GM12878 (cell line): ENCODE results near the gene FAM227A.

Experiments used
- CTCF ChIP-seq, 3 experiments: IDR thresholded peaks in 2 of 3; conservative IDR thresholded peaks in 1 of 3; 2 replicates each; pipeline ENCODE4 v1.5.1; 2011; ENCODE audit warnings: low read depth in 3 of 3, low read length in 3 of 3, mild to moderate bottlenecking in 3 of 3, control low read depth in 2 of 3, moderate library complexity in 2 of 3, inconsistent platforms in 1 of 3, mixed read lengths in 1 of 3; ENCODE audit not compliant: control insufficient read depth in 2 of 3, insufficient read depth in 1 of 3; ENCODE audit errors: extremely low read depth in 1 of 3
- EZH2 ChIP-seq: IDR thresholded peaks from 2 replicates; pipeline ENCODE4 v1.6.1; 2012; ENCODE audit warnings: low read depth, mild to moderate bottlenecking, control low read depth, inconsistent platforms, low read length, borderline replicate concordance; ENCODE audit not compliant: control insufficient read depth
- MYC ChIP-seq: IDR thresholded peaks from 2 replicates; pipeline ENCODE4 v1.6.1; 2011; ENCODE audit warnings: mild to moderate bottlenecking, low read length, moderate library complexity, inconsistent platforms; ENCODE audit not compliant: insufficient read depth, insufficient replicate concordance, insufficient read length, severe bottlenecking
- NRF1 ChIP-seq: conservative IDR thresholded peaks from 2 replicates; pipeline ENCODE4 v1.6.1; 2011; ENCODE audit warnings: mild to moderate bottlenecking, low read depth, low read length, improper control_type of control experiment
- REST ChIP-seq: IDR thresholded peaks from 2 replicates; pipeline ENCODE4 v1.6.1; 2012; ENCODE audit warnings: mild to moderate bottlenecking, low read depth, low read length
- ZZZ3 ChIP-seq: IDR thresholded peaks from 2 replicates; pipeline ENCODE4 v1.6.1; 2011; ENCODE audit warnings: low read depth; ENCODE audit not compliant: control insufficient read depth, insufficient read length
- TF ChIP-seq, protein P1 (sequence below): fragments of 450-650 bp; formaldehyde crosslinking; IDR thresholded peaks from 2 replicates; pipeline ENCODE4 v1.4.0; 2020; ENCODE audit warnings: mild to moderate bottlenecking, moderate library complexity
- TF ChIP-seq, protein P2 (sequence below): fragments of 450-650 bp; IDR thresholded peaks from 2 replicates; pipeline ENCODE4 v1.6.1; 2017; ENCODE audit warnings: mild to moderate bottlenecking, low read depth, inconsistent platforms; ENCODE audit not compliant: poor library complexity, severe bottlenecking
- TF ChIP-seq, protein P3 (sequence below): IDR thresholded peaks from 2 replicates; pipeline ENCODE4 v1.6.1; 2011; ENCODE audit warnings: mild to moderate bottlenecking, low read depth, low read length, moderate library complexity; ENCODE audit not compliant: insufficient replicate concordance

GRCh38 chr22:38685761-38686160, 29.6 kb upstream of the FAM227A start:
- TF ChIP-seq, protein P1, sequence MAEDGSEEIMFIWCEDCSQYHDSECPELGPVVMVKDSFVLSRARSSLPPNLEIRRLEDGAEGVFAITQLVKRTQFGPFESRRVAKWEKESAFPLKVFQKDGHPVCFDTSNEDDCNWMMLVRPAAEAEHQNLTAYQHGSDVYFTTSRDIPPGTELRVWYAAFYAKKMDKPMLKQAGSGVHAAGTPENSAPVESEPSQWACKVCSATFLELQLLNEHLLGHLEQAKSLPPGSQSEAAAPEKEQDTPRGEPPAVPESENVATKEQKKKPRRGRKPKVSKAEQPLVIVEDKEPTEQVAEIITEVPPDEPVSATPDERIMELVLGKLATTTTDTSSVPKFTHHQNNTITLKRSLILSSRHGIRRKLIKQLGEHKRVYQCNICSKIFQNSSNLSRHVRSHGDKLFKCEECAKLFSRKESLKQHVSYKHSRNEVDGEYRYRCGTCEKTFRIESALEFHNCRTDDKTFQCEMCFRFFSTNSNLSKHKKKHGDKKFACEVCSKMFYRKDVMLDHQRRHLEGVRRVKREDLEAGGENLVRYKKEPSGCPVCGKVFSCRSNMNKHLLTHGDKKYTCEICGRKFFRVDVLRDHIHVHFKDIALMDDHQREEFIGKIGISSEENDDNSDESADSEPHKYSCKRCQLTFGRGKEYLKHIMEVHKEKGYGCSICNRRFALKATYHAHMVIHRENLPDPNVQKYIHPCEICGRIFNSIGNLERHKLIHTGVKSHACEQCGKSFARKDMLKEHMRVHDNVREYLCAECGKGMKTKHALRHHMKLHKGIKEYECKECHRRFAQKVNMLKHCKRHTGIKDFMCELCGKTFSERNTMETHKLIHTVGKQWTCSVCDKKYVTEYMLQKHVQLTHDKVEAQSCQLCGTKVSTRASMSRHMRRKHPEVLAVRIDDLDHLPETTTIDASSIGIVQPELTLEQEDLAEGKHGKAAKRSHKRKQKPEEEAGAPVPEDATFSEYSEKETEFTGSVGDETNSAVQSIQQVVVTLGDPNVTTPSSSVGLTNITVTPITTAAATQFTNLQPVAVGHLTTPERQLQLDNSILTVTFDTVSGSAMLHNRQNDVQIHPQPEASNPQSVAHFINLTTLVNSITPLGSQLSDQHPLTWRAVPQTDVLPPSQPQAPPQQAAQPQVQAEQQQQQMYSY (CRISPR knock-in tag): no peak
- TF ChIP-seq NRF1 (no peak), EZH2 (no peak), CTCF (IDR thresholded peaks at IDR 0.05 in 2 of 3, conservative IDR thresholded peaks at IDR 0.05 in 1 of 3; ENCODE audit: control insufficient read depth in 2 of 3, extremely low read depth in 1 of 3, insufficient read depth in 1 of 3, low read depth in 3 of 3, low read length in 3 of 3) (no peak), ZZZ3 (no peak), MYC (no peak), REST (no peak)
- TF ChIP-seq, protein P2, sequence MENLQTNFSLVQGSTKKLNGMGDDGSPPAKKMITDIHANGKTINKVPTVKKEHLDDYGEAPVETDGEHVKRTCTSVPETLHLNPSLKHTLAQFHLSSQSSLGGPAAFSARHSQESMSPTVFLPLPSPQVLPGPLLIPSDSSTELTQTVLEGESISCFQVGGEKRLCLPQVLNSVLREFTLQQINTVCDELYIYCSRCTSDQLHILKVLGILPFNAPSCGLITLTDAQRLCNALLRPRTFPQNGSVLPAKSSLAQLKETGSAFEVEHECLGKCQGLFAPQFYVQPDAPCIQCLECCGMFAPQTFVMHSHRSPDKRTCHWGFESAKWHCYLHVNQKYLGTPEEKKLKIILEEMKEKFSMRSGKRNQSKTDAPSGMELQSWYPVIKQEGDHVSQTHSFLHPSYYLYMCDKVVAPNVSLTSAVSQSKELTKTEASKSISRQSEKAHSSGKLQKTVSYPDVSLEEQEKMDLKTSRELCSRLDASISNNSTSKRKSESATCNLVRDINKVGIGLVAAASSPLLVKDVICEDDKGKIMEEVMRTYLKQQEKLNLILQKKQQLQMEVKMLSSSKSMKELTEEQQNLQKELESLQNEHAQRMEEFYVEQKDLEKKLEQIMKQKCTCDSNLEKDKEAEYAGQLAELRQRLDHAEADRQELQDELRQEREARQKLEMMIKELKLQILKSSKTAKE: no peak
- TF ChIP-seq, protein P3, sequence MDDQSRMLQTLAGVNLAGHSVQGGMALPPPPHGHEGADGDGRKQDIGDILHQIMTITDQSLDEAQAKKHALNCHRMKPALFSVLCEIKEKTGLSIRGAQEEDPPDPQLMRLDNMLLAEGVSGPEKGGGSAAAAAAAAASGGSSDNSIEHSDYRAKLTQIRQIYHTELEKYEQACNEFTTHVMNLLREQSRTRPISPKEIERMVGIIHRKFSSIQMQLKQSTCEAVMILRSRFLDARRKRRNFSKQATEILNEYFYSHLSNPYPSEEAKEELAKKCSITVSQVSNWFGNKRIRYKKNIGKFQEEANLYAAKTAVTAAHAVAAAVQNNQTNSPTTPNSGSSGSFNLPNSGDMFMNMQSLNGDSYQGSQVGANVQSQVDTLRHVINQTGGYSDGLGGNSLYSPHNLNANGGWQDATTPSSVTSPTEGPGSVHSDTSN: no peak
